HEK293 (cell line): ENCODE measurements around the gene KCTD1.

Source experiments
- CTCF ChIA-PET: fragments of 350-600 bp; formaldehyde crosslinking; extraction: SDS; loops from one replicate; lab custom pipeline; 2021; ENCODE audit warnings: antibody characterized with exemption; lab: Yijun Ruan, JAX
- POLR2A ChIA-PET: fragments of 300-600 bp; formaldehyde crosslinking; extraction: SDS; loops from one replicate; lab custom pipeline; 2020; ENCODE audit warnings: antibody characterized with exemption, inconsistent platforms; lab: Yijun Ruan, JAX
- H3K27ac ChIP-seq: fragments of 200-500 bp; sonication (Bioruptor generic); 2 replicates; pipeline ENCODE4 v1.5.1; 2014; ENCODE audit warnings: low read depth, low read length, control low read depth, inconsistent platforms; ENCODE audit errors: extremely low read depth
- H3K36me3 ChIP-seq, 2 experiments: fragments of 200-500 bp in 1 of 2; sonication (Bioruptor generic) in 1 of 2; 1 replicate in 1 of 2; 2 replicates in 1 of 2; pipeline ENCODE4 v1.5.1; 2014 to 2017; ENCODE audit warnings: inconsistent platforms in 2 of 2, low read length in 2 of 2; ENCODE audit not compliant: control insufficient read depth in 2 of 2, insufficient read depth in 1 of 2
- H3K4me1 ChIP-seq: fragments of 200-500 bp; sonication (Bioruptor generic); 2 replicates; pipeline ENCODE4 v1.5.1; 2014; ENCODE audit warnings: mild to moderate bottlenecking, low read length, inconsistent platforms; ENCODE audit not compliant: control insufficient read depth, insufficient read depth
- H3K4me3 ChIP-seq: 2 replicates; pipeline ENCODE4 v1.5.1; 2011; ENCODE audit warnings: low read depth, mild to moderate bottlenecking, control low read depth, low read length, moderate library complexity
- H3K9me3 ChIP-seq: fragments of 200-500 bp; sonication (Bioruptor generic); 2 replicates; pipeline ENCODE4 v1.5.1; 2014; ENCODE audit warnings: low read depth, low read length, inconsistent platforms; ENCODE audit not compliant: control insufficient read depth, insufficient read depth
- BCL11A ChIP-seq: fragments of 450-650 bp; formaldehyde crosslinking; IDR thresholded peaks from 2 replicates; pipeline ENCODE4 v1.5.1; 2016; ENCODE audit warnings: low read depth, missing biosample characterization, missing genetic modification characterization
- GLI4 ChIP-seq: fragments of 450-650 bp; formaldehyde crosslinking; IDR thresholded peaks from 2 replicates; pipeline ENCODE4 v1.5.1; 2016; ENCODE audit warnings: missing biosample characterization, missing genetic modification characterization
- ZIC2 ChIP-seq: fragments of 450-650 bp; formaldehyde crosslinking; IDR thresholded peaks from 2 replicates; pipeline ENCODE4 v1.5.1; 2016; ENCODE audit warnings: missing biosample characterization, missing genetic modification characterization
- ZNF138 ChIP-seq: fragments of 450-650 bp; formaldehyde crosslinking; IDR thresholded peaks from 2 replicates; pipeline ENCODE4 v1.5.1; 2016; ENCODE audit warnings: missing biosample characterization, missing genetic modification characterization, borderline replicate concordance
- ZNF214 ChIP-seq: fragments of 450-650 bp; formaldehyde crosslinking; IDR thresholded peaks from 2 replicates; pipeline ENCODE4 v1.5.1; 2017; ENCODE audit warnings: missing biosample characterization, mild to moderate bottlenecking, missing genetic modification characterization, borderline replicate concordance
- ZNF558 ChIP-seq: fragments of 450-650 bp; formaldehyde crosslinking; IDR thresholded peaks from 2 replicates; pipeline ENCODE4 v1.5.1; 2016; ENCODE audit warnings: missing biosample characterization, missing genetic modification characterization
- ZNF707 ChIP-seq: fragments of 450-650 bp; formaldehyde crosslinking; IDR thresholded peaks from 2 replicates; pipeline ENCODE4 v1.5.1; 2016; ENCODE audit warnings: missing biosample characterization, missing genetic modification characterization
- ZNF785 ChIP-seq: fragments of 450-650 bp; formaldehyde crosslinking; IDR thresholded peaks from 2 replicates; pipeline ENCODE4 v1.5.1; 2016; ENCODE audit warnings: missing biosample characterization, missing genetic modification characterization
- ZNF792 ChIP-seq: fragments of 450-650 bp; formaldehyde crosslinking; IDR thresholded peaks from 2 replicates; pipeline ENCODE4 v1.5.1; 2016; ENCODE audit warnings: missing biosample characterization, missing genetic modification characterization
- TF ChIP-seq, protein P1 (sequence below): fragments of 450-650 bp; formaldehyde crosslinking; IDR thresholded peaks from 2 replicates; pipeline ENCODE4 v1.5.1; 2017; ENCODE audit warnings: missing biosample characterization, missing genetic modification characterization
- TF ChIP-seq, protein P2 (sequence below): fragments of 450-650 bp; formaldehyde crosslinking; IDR thresholded peaks from 2 replicates; pipeline ENCODE4 v1.5.1; 2016; ENCODE audit warnings: missing biosample characterization, missing genetic modification characterization
- TF ChIP-seq, protein P3 (sequence below): sonication (generic); formaldehyde crosslinking; IDR thresholded peaks from 2 replicates; pipeline ENCODE4 v1.8.1; 2022; ENCODE audit warnings: mild to moderate bottlenecking, moderate library complexity, missing genetic modification reagents
- TF ChIP-seq, protein P4 (sequence below): fragments of 450-650 bp; formaldehyde crosslinking; IDR thresholded peaks from 2 replicates; pipeline ENCODE4 v1.5.1; 2016; ENCODE audit warnings: missing biosample characterization, missing genetic modification characterization, borderline replicate concordance
- TF ChIP-seq, protein P5 (sequence below): fragments of 450-650 bp; formaldehyde crosslinking; IDR thresholded peaks from 2 replicates; pipeline ENCODE4 v1.5.1; 2017; ENCODE audit warnings: missing biosample characterization, missing genetic modification characterization

Gene KCTD1

DNA sequence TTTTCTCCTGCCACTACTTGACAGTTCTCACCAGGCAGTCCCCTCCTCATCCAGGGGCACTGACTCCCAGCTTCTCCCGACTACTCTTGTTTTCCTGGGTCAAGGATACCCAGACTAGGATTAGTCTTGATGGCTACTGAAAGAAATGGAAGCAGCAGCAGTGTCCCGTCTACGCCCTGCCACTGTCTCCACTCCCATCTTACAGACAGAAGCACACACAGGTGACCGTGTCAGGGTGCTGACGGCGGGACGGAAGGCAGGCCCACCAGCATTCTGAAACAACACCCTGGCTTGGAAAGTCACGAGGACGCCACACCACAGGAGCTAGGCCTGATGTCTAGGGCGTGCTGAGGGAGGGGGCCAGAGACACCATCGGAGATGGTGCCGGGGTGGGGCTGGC, 82.9 kb downstream of the KCTD1 start:
- peaks cover 4% of the 10 kb centered on the region; the same call in 1 of the 2 replicates for H3K4me1 ChIP-seq
- POLR2A ChIA-PET: interaction anchor here (0.5 kb wide), 1 partner anchor 191 kb away, joined by 3 read pairs; no protein-coding TSS in a partner anchor
- no peak overlapping the region for H3K4me3 ChIP-seq
- TF ChIP-seq, protein P1, sequence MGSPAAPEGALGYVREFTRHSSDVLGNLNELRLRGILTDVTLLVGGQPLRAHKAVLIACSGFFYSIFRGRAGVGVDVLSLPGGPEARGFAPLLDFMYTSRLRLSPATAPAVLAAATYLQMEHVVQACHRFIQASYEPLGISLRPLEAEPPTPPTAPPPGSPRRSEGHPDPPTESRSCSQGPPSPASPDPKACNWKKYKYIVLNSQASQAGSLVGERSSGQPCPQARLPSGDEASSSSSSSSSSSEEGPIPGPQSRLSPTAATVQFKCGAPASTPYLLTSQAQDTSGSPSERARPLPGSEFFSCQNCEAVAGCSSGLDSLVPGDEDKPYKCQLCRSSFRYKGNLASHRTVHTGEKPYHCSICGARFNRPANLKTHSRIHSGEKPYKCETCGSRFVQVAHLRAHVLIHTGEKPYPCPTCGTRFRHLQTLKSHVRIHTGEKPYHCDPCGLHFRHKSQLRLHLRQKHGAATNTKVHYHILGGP (tag by site-specific recombination): no peak
- TF ChIP-seq BCL11A (tag by site-specific recombination): no peak
- TF ChIP-seq ZNF214: no peak
- TF ChIP-seq, protein P2, sequence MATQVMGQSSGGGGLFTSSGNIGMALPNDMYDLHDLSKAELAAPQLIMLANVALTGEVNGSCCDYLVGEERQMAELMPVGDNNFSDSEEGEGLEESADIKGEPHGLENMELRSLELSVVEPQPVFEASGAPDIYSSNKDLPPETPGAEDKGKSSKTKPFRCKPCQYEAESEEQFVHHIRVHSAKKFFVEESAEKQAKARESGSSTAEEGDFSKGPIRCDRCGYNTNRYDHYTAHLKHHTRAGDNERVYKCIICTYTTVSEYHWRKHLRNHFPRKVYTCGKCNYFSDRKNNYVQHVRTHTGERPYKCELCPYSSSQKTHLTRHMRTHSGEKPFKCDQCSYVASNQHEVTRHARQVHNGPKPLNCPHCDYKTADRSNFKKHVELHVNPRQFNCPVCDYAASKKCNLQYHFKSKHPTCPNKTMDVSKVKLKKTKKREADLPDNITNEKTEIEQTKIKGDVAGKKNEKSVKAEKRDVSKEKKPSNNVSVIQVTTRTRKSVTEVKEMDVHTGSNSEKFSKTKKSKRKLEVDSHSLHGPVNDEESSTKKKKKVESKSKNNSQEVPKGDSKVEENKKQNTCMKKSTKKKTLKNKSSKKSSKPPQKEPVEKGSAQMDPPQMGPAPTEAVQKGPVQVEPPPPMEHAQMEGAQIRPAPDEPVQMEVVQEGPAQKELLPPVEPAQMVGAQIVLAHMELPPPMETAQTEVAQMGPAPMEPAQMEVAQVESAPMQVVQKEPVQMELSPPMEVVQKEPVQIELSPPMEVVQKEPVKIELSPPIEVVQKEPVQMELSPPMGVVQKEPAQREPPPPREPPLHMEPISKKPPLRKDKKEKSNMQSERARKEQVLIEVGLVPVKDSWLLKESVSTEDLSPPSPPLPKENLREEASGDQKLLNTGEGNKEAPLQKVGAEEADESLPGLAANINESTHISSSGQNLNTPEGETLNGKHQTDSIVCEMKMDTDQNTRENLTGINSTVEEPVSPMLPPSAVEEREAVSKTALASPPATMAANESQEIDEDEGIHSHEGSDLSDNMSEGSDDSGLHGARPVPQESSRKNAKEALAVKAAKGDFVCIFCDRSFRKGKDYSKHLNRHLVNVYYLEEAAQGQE: no peak
- no peak for TF ChIP-seq ZNF792 (tag by site-specific recombination)
- no peak for TF ChIP-seq GLI4 (tag by site-specific recombination)
- no peak for TF ChIP-seq ZNF138 (tag by site-specific recombination)
- no peak for TF ChIP-seq ZNF558
- TF ChIP-seq, protein P3, sequence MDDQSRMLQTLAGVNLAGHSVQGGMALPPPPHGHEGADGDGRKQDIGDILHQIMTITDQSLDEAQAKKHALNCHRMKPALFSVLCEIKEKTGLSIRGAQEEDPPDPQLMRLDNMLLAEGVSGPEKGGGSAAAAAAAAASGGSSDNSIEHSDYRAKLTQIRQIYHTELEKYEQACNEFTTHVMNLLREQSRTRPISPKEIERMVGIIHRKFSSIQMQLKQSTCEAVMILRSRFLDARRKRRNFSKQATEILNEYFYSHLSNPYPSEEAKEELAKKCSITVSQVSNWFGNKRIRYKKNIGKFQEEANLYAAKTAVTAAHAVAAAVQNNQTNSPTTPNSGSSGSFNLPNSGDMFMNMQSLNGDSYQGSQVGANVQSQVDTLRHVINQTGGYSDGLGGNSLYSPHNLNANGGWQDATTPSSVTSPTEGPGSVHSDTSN: no peak
- TF ChIP-seq ZIC2 (tag by site-specific recombination): no peak
- H3K27ac ChIP-seq: no peak overlapping the region
- CTCF ChIA-PET: interaction anchor here (2.3 kb wide), 1 partner anchor 10 kb away, joined by 6 read pairs; no protein-coding TSS in a partner anchor
- H3K36me3 ChIP-seq: peaks cover 0 to 8% of the 10 kb centered on the region in 2 experiments; a peak in 1 of 3 replicates
- H3K9me3 ChIP-seq: no peaks in the 10 kb centered on the region

DNA sequence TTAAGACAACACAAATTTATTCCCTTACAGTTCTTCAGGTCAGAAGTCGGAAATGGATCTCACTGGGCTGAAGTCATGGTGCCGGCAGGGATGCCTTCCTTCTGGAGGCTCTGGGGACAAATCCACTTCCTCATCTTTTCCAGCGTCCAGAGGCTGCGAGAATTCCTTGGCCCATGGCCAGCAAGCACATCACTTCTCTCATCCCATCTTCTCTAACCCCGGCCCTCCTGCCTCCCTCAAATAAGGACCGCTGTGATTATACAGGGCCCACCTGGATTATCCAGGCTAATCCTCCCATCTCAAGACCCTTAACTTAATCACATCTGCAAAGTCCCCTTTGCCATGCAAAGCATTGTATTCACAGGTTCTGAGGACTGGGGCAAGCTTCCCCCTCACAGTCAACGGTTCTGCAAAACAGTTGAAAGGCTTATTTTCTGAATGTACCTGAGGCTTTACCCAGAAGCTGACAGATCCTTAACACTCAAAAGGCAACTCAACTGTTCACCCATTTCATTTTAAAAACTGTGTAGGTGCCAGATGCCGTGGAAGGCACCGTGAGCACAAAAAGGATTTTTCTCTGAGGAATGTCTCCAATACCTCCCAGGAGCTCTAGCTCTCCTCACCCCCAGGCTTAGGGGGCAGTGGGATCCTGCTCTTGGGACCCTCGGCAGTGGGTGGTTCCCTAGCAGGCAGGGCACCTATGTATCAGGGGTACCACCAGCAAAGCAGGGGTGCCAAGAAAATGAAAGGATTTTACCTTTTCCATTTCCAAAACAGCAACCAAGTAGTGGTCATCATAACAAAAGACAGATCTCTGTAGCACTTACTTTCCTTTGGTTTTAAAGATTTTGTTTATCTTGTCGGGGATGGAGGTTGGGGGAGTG, 84.0 kb downstream of the KCTD1 start:
- ChIA-PET POLR2A (no interaction called here), CTCF (interaction anchor here (2.3 kb wide), 1 partner anchor 11 kb away, joined by 6 read pairs; no protein-coding TSS in a partner anchor)
- peaks cover 3% of the 10 kb centered on the region; the same call in 1 of the 2 replicates for H3K4me1 ChIP-seq
- no peaks in the 10 kb centered on the region for H3K9me3 ChIP-seq
- TF ChIP-seq, protein P4, sequence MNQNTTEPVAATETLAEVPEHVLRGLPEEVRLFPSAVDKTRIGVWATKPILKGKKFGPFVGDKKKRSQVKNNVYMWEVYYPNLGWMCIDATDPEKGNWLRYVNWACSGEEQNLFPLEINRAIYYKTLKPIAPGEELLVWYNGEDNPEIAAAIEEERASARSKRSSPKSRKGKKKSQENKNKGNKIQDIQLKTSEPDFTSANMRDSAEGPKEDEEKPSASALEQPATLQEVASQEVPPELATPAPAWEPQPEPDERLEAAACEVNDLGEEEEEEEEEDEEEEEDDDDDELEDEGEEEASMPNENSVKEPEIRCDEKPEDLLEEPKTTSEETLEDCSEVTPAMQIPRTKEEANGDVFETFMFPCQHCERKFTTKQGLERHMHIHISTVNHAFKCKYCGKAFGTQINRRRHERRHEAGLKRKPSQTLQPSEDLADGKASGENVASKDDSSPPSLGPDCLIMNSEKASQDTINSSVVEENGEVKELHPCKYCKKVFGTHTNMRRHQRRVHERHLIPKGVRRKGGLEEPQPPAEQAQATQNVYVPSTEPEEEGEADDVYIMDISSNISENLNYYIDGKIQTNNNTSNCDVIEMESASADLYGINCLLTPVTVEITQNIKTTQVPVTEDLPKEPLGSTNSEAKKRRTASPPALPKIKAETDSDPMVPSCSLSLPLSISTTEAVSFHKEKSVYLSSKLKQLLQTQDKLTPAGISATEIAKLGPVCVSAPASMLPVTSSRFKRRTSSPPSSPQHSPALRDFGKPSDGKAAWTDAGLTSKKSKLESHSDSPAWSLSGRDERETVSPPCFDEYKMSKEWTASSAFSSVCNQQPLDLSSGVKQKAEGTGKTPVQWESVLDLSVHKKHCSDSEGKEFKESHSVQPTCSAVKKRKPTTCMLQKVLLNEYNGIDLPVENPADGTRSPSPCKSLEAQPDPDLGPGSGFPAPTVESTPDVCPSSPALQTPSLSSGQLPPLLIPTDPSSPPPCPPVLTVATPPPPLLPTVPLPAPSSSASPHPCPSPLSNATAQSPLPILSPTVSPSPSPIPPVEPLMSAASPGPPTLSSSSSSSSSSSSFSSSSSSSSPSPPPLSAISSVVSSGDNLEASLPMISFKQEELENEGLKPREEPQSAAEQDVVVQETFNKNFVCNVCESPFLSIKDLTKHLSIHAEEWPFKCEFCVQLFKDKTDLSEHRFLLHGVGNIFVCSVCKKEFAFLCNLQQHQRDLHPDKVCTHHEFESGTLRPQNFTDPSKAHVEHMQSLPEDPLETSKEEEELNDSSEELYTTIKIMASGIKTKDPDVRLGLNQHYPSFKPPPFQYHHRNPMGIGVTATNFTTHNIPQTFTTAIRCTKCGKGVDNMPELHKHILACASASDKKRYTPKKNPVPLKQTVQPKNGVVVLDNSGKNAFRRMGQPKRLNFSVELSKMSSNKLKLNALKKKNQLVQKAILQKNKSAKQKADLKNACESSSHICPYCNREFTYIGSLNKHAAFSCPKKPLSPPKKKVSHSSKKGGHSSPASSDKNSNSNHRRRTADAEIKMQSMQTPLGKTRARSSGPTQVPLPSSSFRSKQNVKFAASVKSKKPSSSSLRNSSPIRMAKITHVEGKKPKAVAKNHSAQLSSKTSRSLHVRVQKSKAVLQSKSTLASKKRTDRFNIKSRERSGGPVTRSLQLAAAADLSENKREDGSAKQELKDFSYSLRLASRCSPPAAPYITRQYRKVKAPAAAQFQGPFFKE (tag by site-specific recombination): no peak
- TF ChIP-seq, protein P5, sequence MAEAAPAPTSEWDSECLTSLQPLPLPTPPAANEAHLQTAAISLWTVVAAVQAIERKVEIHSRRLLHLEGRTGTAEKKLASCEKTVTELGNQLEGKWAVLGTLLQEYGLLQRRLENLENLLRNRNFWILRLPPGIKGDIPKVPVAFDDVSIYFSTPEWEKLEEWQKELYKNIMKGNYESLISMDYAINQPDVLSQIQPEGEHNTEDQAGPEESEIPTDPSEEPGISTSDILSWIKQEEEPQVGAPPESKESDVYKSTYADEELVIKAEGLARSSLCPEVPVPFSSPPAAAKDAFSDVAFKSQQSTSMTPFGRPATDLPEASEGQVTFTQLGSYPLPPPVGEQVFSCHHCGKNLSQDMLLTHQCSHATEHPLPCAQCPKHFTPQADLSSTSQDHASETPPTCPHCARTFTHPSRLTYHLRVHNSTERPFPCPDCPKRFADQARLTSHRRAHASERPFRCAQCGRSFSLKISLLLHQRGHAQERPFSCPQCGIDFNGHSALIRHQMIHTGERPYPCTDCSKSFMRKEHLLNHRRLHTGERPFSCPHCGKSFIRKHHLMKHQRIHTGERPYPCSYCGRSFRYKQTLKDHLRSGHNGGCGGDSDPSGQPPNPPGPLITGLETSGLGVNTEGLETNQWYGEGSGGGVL (tag by site-specific recombination): no peak
- TF ChIP-seq ZNF707 (tag by site-specific recombination): no peak
- TF ChIP-seq ZNF785 (tag by site-specific recombination): no peak
- TF ChIP-seq, all 188 proteins: peak for 0
- Histone ChIP-seq H3K27ac (no peak overlapping the region), H3K36me3 (peaks cover 0 to 18% of the 10 kb centered on the region in 2 experiments; a peak in 1 of 3 replicates), H3K4me3 (no peak overlapping the region)
